GM23338 (cell line): ENCODE data around the gene ADCY7. TPM values are rescaled to one million over a fixed set of nuclear protein-coding genes. Genes with fewer than 3 reads are reported as not detected.

ENCODE experiments used
- ATAC-seq: fragments of 200-7000 bp; cut with Tn5 transposase; 3 replicates; pipeline ENCODE4 v1.9.1; 2020
- DNase-seq: peaks from one replicate; pipeline ENCODE4 v3.0.0-alpha.2; 2015; ENCODE audit warnings: low spot score
- H2AFZ ChIP-seq: fragments of 200-600 bp; sonication (generic); 2 replicates; pipeline ENCODE4 v1.8.0; 2016; ENCODE audit warnings: antibody characterized with exemption, mild to moderate bottlenecking, moderate library complexity
- H3F3A ChIP-seq: fragments of 200-600 bp; sonication (generic); replicated peaks from 2 replicates; pipeline ENCODE4 v1.8.0; 2017; ENCODE audit warnings: antibody characterized with exemption, mixed run types, low read depth
- H3K27ac ChIP-seq: fragments of 200-600 bp; sonication (generic); 2 replicates; pipeline ENCODE4 v1.6.1; 2016; ENCODE audit warnings: low read depth
- H3K27me3 ChIP-seq: fragments of 200-600 bp; sonication (generic); 2 replicates; pipeline ENCODE4 v1.8.0; 2016; ENCODE audit warnings: mild to moderate bottlenecking, mixed run types, moderate library complexity; ENCODE audit not compliant: insufficient read depth
- H3K36me3 ChIP-seq: fragments of 200-600 bp; sonication (generic); 2 replicates; pipeline ENCODE4 v1.8.0; 2016; ENCODE audit warnings: mild to moderate bottlenecking; ENCODE audit not compliant: insufficient read depth
- H3K4me1 ChIP-seq: fragments of 200-600 bp; sonication (generic); 2 replicates; pipeline ENCODE4 v1.8.0; 2016; ENCODE audit warnings: mild to moderate bottlenecking, moderate library complexity; ENCODE audit not compliant: insufficient read depth
- H3K4me2 ChIP-seq: fragments of 200-600 bp; sonication (generic); 2 replicates; pipeline ENCODE4 v1.7.1; 2017; ENCODE audit warnings: mixed run types
- H3K4me3 ChIP-seq: fragments of 200-600 bp; sonication (generic); 2 replicates; pipeline ENCODE4 v1.6.1; 2016; ENCODE audit warnings: mixed run types
- H3K79me2 ChIP-seq: fragments of 200-600 bp; sonication (generic); replicated peaks from 2 replicates; pipeline ENCODE4 v1.8.0; 2017; ENCODE audit warnings: mild to moderate bottlenecking; ENCODE audit not compliant: insufficient read depth
- H3K9me2 ChIP-seq: fragments of 200-600 bp; sonication (generic); 2 replicates; pipeline ENCODE4 v1.8.0; 2017; ENCODE audit not compliant: insufficient read depth
- H4K20me1 ChIP-seq: fragments of 200-600 bp; sonication (generic); replicated peaks from 2 replicates; pipeline ENCODE4 v1.8.0; 2017; ENCODE audit warnings: mild to moderate bottlenecking; ENCODE audit not compliant: insufficient read depth
- H3K27ac Mint-ChIP-seq: 2 replicates; pipeline ENCODE4 v1.8.0; 2020; ENCODE audit warnings: inconsistent platforms, mild to moderate bottlenecking, moderate library complexity, mixed read lengths
- H3K27me3 Mint-ChIP-seq: 3 replicates; pipeline ENCODE4 v1.8.0; 2022; ENCODE audit warnings: low read depth, mild to moderate bottlenecking, moderate library complexity, mixed read lengths, inconsistent platforms; ENCODE audit not compliant: insufficient read depth, poor library complexity
- H3K36me3 Mint-ChIP-seq: 3 replicates; pipeline ENCODE4 v1.8.0; 2021; ENCODE audit warnings: low read depth, mild to moderate bottlenecking, inconsistent platforms, moderate library complexity, mixed read lengths
- H3K4me1 Mint-ChIP-seq: 3 replicates; pipeline ENCODE4 v1.8.0; 2020; ENCODE audit warnings: mild to moderate bottlenecking, inconsistent platforms, mixed read lengths
- H3K4me3 Mint-ChIP-seq: 3 replicates; pipeline ENCODE4 v1.8.0; 2021; ENCODE audit warnings: moderate library complexity, mild to moderate bottlenecking, inconsistent platforms, mixed read lengths
- H3K9me3 Mint-ChIP-seq: 3 replicates; pipeline ENCODE4 v1.8.0; 2020; ENCODE audit warnings: moderate library complexity, mild to moderate bottlenecking, inconsistent platforms, mixed read lengths
- CREB1 ChIP-seq: fragments of 250-450 bp; sonication (Bioruptor Pico); IDR thresholded peaks from 2 replicates; pipeline ENCODE4 v1.5.0; 2020; ENCODE audit warnings: low read depth, mild to moderate bottlenecking, moderate library complexity
- EZH2 ChIP-seq: fragments of 200-600 bp; sonication (generic); IDR thresholded peaks from one replicate; pipeline ENCODE4 v1.8.0; 2017; ENCODE audit warnings: antibody characterized with exemption, mild to moderate bottlenecking, low read depth; ENCODE audit not compliant: unreplicated experiment
- EZH2phosphoT487 ChIP-seq: fragments of 200-600 bp; sonication (generic); IDR thresholded peaks from one replicate; pipeline ENCODE4 v1.8.1; 2018; ENCODE audit warnings: antibody characterized with exemption; ENCODE audit not compliant: unreplicated experiment
- JUNB ChIP-seq: IDR thresholded peaks from one replicate; pipeline ENCODE4 v1.6.1; 2016; ENCODE audit warnings: antibody characterized with exemption; ENCODE audit not compliant: unreplicated experiment
- NANOG ChIP-seq: IDR thresholded peaks from 2 replicates; pipeline ENCODE4 v1.6.1; 2016; ENCODE audit warnings: antibody characterized with exemption, borderline replicate concordance
- POLR2AphosphoS5 ChIP-seq: IDR thresholded peaks from 2 replicates; pipeline ENCODE4 v1.6.1; 2016; ENCODE audit warnings: antibody characterized with exemption, low read depth
- STAT1 ChIP-seq: IDR thresholded peaks from one replicate; pipeline ENCODE4 v1.6.1; 2016; ENCODE audit warnings: antibody characterized with exemption; ENCODE audit not compliant: unreplicated experiment
- ZNF331 ChIP-seq: fragments of 250-450 bp; sonication (Bioruptor Pico); IDR thresholded peaks from 2 replicates; pipeline ENCODE4 v1.5.0; 2020; ENCODE audit warnings: low read depth, mild to moderate bottlenecking, moderate library complexity
- polyA plus RNA-seq: library from polyadenylated mRNA; unstranded; fragments of >200 nt; fragmentation: Nextera tagmentation; extraction: Ambion mirVana; gene quantifications from 2 replicates; pipeline ENCODE4 v1.2.1, GENCODE V29; 2016
- total RNA-seq: library from RNA; depleted of rRNA; stranded (reverse); fragments of >200 nt; shearing (Covaris generic); gene quantifications from 2 replicates; pipeline ENCODE4 v1.2.3, GENCODE V29; 2014
- TF ChIP-seq, protein P1 (sequence below): fragments of 250-450 bp; sonication (Bioruptor Pico); IDR thresholded peaks from 2 replicates; pipeline ENCODE4 v1.5.0; 2020; ENCODE audit warnings: mild to moderate bottlenecking, moderate library complexity
- TF ChIP-seq, protein P2 (sequence below), 2 experiments: fragments of 200-600 bp in 1 of 2; sonication (generic) in 1 of 2; conservative IDR thresholded peaks; 2 replicates each; pipeline versions ENCODE4 v1.5.1 to v1.6.1; 2016 to 2017; ENCODE audit warnings: antibody characterized with exemption in 2 of 2, low read depth in 2 of 2, mild to moderate bottlenecking in 2 of 2, moderate library complexity in 1 of 2

Gene ADCY7
- total and polyA plus RNA-seq, 2 experiments from 2014 or later: 2.4 to 10.5 TPM

GRCh38 chr16:50293041-50293783, 26.9 kb downstream of the ADCY7 start:
- DNase-seq (no peak), ATAC-seq (no peak)
- no peaks in the 10 kb centered on the region for H3K27me3 ChIP-seq
- H3K4me1 ChIP-seq: no peaks in the 10 kb centered on the region
- Mint-ChIP-seq H3K9me3 (no peaks in the 10 kb centered on the region), H3K27me3 (no peaks in the 10 kb centered on the region), H3K4me3 (no peak overlapping the region), H3K27ac (no peak overlapping the region), H3K36me3 (no peaks in the 10 kb centered on the region; the same call in 2 of the 3 replicates), H3K4me1 (no peaks in the 10 kb centered on the region)
- H2AFZ ChIP-seq: no peak overlapping the region
- H3F3A ChIP-seq: no peaks in the 10 kb centered on the region
- TF ChIP-seq ZNF331: no peak
- no peak for TF ChIP-seq STAT1
- TF ChIP-seq, protein P1, sequence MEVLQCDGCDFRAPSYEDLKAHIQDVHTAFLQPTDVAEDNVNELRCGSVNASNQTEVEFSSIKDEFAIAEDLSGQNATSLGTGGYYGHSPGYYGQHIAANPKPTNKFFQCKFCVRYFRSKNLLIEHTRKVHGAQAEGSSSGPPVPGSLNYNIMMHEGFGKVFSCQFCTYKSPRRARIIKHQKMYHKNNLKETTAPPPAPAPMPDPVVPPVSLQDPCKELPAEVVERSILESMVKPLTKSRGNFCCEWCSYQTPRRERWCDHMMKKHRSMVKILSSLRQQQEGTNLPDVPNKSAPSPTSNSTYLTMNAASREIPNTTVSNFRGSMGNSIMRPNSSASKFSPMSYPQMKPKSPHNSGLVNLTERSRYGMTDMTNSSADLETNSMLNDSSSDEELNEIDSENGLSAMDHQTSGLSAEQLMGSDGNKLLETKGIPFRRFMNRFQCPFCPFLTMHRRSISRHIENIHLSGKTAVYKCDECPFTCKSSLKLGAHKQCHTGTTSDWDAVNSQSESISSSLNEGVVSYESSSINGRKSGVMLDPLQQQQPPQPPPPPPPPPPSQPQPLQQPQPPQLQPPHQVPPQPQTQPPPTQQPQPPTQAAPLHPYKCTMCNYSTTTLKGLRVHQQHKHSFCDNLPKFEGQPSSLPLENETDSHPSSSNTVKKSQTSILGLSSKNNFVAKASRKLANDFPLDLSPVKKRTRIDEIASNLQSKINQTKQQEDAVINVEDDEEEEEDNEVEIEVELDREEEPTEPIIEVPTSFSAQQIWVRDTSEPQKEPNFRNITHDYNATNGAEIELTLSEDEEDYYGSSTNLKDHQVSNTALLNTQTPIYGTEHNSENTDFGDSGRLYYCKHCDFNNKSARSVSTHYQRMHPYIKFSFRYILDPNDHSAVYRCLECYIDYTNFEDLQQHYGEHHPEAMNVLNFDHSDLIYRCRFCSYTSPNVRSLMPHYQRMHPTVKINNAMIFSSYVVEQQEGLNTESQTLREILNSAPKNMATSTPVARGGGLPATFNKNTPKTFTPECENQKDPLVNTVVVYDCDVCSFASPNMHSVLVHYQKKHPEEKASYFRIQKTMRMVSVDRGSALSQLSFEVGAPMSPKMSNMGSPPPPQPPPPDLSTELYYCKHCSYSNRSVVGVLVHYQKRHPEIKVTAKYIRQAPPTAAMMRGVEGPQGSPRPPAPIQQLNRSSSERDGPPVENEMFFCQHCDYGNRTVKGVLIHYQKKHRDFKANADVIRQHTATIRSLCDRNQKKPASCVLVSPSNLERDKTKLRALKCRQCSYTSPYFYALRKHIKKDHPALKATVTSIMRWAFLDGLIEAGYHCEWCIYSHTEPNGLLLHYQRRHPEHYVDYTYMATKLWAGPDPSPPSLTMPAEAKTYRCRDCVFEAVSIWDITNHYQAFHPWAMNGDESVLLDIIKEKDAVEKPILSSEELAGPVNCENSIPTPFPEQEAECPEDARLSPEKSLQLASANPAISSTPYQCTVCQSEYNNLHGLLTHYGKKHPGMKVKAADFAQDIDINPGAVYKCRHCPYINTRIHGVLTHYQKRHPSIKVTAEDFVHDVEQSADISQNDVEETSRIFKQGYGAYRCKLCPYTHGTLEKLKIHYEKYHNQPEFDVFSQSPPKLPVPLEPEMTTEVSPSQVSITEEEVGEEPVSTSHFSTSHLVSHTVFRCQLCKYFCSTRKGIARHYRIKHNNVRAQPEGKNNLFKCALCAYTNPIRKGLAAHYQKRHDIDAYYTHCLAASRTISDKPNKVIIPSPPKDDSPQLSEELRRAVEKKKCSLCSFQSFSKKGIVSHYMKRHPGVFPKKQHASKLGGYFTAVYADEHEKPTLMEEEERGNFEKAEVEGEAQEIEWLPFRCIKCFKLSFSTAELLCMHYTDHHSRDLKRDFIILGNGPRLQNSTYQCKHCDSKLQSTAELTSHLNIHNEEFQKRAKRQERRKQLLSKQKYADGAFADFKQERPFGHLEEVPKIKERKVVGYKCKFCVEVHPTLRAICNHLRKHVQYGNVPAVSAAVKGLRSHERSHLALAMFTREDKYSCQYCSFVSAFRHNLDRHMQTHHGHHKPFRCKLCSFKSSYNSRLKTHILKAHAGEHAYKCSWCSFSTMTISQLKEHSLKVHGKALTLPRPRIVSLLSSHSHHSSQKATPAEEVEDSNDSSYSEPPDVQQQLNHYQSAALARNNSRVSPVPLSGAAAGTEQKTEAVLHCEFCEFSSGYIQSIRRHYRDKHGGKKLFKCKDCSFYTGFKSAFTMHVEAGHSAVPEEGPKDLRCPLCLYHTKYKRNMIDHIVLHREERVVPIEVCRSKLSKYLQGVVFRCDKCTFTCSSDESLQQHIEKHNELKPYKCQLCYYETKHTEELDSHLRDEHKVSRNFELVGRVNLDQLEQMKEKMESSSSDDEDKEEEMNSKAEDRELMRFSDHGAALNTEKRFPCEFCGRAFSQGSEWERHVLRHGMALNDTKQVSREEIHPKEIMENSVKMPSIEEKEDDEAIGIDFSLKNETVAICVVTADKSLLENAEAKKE (CRISPR knock-in tag): no peak
- no peak for TF ChIP-seq EZH2
- TF ChIP-seq EZH2phosphoT487: no peak
- TF ChIP-seq, protein P2, sequence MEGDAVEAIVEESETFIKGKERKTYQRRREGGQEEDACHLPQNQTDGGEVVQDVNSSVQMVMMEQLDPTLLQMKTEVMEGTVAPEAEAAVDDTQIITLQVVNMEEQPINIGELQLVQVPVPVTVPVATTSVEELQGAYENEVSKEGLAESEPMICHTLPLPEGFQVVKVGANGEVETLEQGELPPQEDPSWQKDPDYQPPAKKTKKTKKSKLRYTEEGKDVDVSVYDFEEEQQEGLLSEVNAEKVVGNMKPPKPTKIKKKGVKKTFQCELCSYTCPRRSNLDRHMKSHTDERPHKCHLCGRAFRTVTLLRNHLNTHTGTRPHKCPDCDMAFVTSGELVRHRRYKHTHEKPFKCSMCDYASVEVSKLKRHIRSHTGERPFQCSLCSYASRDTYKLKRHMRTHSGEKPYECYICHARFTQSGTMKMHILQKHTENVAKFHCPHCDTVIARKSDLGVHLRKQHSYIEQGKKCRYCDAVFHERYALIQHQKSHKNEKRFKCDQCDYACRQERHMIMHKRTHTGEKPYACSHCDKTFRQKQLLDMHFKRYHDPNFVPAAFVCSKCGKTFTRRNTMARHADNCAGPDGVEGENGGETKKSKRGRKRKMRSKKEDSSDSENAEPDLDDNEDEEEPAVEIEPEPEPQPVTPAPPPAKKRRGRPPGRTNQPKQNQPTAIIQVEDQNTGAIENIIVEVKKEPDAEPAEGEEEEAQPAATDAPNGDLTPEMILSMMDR (conservative IDR thresholded peaks at IDR 0.05; ENCODE audit: low read depth in 2 of 2): no peak
- no peak for TF ChIP-seq NANOG
- no peak for TF ChIP-seq CREB1
- TF ChIP-seq JUNB: no peak
- no peak for TF ChIP-seq POLR2AphosphoS5
- no peak overlapping the region for H3K4me3 ChIP-seq
- no peaks in the 10 kb centered on the region for H3K9me2 ChIP-seq
- no peak overlapping the region for H3K27ac ChIP-seq
- no peaks in the 10 kb centered on the region for H4K20me1 ChIP-seq
- no peaks in the 10 kb centered on the region for H3K79me2 ChIP-seq
- H3K4me2 ChIP-seq: no peak overlapping the region
- no peaks in the 10 kb centered on the region for H3K36me3 ChIP-seq
